Progenitor cell of endocrine pancreas (in vitro differentiated cells): Measurements from ENCODE around the gene ANXA2. TPM values are rescaled to one million over a fixed set of nuclear protein-coding genes. Genes with fewer than 3 reads are reported as not detected.
"Not testable (repeated sequence)": the region's sequence is repeated elsewhere in the genome, so short reads cannot be mapped to it uniquely, and the experiment has no call there.

ENCODE experiments used
- DNase-seq: peaks from one replicate; pipeline ENCODE4 v3.0.0; 2021; ENCODE audit warnings: low spot score; ENCODE audit not compliant: unreplicated experiment
- H3K27ac Mint-ChIP-seq: 2 replicates; pipeline ENCODE4 v1.8.0; 2021; ENCODE audit warnings: mild to moderate bottlenecking, moderate library complexity, mixed read lengths
- H3K27me3 Mint-ChIP-seq: 2 replicates; pipeline ENCODE4 v1.8.0; 2021; ENCODE audit warnings: mixed read lengths
- H3K36me3 Mint-ChIP-seq: 2 replicates; pipeline ENCODE4 v1.8.0; 2022; ENCODE audit warnings: mixed read lengths; ENCODE audit not compliant: insufficient read depth
- H3K4me1 Mint-ChIP-seq: 2 replicates; pipeline ENCODE4 v1.8.0; 2021; ENCODE audit warnings: low read depth, mixed read lengths
- H3K4me3 Mint-ChIP-seq: 2 replicates; pipeline ENCODE4 v1.8.0; 2021; ENCODE audit warnings: low read depth, mild to moderate bottlenecking, moderate library complexity, mixed read lengths
- H3K9me3 Mint-ChIP-seq: 2 replicates; pipeline ENCODE4 v1.8.0; 2021; ENCODE audit warnings: low read depth, mixed read lengths
- total RNA-seq: library from RNA; stranded (reverse); gene quantifications from 2 replicates; pipeline ENCODE4 v1.2.1, GENCODE V29; 2021
- TF ChIP-seq, protein P1 (sequence below): fragments of 200-600 bp; sonication (generic); IDR thresholded peaks from one replicate; pipeline ENCODE4 v1.5.0; 2021; ENCODE audit warnings: antibody characterized with exemption, mild to moderate bottlenecking; ENCODE audit not compliant: unreplicated experiment

The ANXA2 gene
- total RNA-seq, 1 donor from 2014 or later, result 311 TPM

DNA sequence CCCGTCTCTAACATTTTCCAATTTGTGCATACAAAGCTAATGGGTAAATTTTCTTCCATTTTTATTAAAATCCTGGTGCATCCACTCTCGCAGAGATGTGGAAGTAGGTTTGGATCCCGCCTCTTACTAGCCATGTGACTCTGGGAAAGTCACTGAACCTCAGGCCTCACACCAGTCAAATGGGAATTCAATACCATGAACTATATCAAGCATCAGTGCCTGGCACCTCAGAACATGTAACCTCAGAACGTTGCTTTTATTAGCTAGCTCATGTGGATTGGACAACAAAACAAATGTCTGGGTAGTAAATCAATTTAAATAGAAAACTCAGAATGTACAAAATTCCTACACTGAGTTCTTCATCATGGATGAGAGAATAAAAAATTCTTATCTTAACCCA lies 60.7 kb downstream of the ANXA2 start:
- peaks cover 13% of the 10 kb centered on the region for H3K9me3 Mint-ChIP-seq
- no peaks in the 10 kb centered on the region for H3K36me3 Mint-ChIP-seq
- no peak for DNase-seq
- no peak overlapping the region for H3K4me3 Mint-ChIP-seq
- TF ChIP-seq, protein P1, sequence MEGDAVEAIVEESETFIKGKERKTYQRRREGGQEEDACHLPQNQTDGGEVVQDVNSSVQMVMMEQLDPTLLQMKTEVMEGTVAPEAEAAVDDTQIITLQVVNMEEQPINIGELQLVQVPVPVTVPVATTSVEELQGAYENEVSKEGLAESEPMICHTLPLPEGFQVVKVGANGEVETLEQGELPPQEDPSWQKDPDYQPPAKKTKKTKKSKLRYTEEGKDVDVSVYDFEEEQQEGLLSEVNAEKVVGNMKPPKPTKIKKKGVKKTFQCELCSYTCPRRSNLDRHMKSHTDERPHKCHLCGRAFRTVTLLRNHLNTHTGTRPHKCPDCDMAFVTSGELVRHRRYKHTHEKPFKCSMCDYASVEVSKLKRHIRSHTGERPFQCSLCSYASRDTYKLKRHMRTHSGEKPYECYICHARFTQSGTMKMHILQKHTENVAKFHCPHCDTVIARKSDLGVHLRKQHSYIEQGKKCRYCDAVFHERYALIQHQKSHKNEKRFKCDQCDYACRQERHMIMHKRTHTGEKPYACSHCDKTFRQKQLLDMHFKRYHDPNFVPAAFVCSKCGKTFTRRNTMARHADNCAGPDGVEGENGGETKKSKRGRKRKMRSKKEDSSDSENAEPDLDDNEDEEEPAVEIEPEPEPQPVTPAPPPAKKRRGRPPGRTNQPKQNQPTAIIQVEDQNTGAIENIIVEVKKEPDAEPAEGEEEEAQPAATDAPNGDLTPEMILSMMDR, result no peak
- H3K4me1 Mint-ChIP-seq, result no peaks in the 10 kb centered on the region
- no peak overlapping the region for H3K27ac Mint-ChIP-seq
- H3K27me3 Mint-ChIP-seq, result no peaks in the 10 kb centered on the region

DNA sequence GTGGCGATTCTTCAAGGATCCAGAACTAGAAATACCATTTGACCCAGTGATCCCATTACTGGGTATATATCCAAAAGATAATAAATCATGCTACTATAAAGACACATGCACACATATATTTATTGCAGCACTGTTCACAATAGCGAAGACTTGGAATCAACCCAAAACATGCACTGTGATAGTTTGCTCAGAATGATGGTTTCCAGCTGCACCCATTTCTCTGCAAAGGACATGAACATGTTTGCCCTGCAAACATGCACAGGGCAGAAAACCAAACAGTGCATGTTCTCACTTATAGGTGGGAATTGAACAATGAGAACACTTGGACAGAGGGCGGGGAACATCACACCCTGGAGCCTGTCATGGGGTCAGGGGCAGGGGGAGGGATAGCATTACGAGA lies 62.5 kb downstream of the ANXA2 start:
- not testable (repeated sequence) for H3K4me1 Mint-ChIP-seq, H3K27ac Mint-ChIP-seq, H3K4me3 Mint-ChIP-seq, H3K27me3 Mint-ChIP-seq, DNase-seq, H3K36me3 Mint-ChIP-seq
- peaks cover 13% of the 10 kb centered on the region for H3K9me3 Mint-ChIP-seq

DNA sequence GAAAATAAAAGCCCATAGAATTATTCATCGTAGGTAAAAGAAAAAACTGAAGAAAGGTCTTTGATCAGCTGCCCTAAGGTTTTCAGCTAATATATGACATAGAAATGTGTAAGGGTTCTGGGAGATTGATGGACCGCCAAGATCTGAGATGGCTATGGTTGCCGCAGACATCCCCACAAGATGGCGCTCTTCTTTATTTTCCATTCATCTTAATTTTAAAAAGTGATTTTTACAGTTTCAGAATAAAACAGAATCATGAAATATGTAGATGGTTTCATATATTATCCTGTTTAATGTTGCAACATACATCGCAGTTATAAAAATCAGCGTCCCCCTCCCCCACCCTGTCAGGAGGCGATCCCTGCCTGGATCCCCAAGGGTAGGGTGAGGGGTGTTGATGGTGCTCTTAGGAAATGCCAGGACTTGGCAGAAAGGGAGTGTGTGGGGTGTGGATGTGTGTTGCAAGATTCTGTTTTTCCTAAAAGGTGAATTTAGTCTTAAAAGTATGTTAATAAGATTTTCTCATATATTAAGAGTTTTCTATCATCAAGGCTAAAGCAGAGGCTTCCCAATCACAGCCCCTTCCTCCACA lies 68.8 kb downstream of the ANXA2 start:
- no peak for DNase-seq
- TF ChIP-seq, protein P1, result peak; percentile 75
- H3K4me3 Mint-ChIP-seq, result no peak overlapping the region
- H3K36me3 Mint-ChIP-seq, result no peaks in the 10 kb centered on the region
- H3K9me3 Mint-ChIP-seq, result peaks cover 10% of the 10 kb centered on the region
- peaks cover 3% of the 10 kb centered on the region for H3K4me1 Mint-ChIP-seq
- H3K27ac Mint-ChIP-seq, result no peak overlapping the region
- peaks cover 28% of the 10 kb centered on the region for H3K27me3 Mint-ChIP-seq

DNA sequence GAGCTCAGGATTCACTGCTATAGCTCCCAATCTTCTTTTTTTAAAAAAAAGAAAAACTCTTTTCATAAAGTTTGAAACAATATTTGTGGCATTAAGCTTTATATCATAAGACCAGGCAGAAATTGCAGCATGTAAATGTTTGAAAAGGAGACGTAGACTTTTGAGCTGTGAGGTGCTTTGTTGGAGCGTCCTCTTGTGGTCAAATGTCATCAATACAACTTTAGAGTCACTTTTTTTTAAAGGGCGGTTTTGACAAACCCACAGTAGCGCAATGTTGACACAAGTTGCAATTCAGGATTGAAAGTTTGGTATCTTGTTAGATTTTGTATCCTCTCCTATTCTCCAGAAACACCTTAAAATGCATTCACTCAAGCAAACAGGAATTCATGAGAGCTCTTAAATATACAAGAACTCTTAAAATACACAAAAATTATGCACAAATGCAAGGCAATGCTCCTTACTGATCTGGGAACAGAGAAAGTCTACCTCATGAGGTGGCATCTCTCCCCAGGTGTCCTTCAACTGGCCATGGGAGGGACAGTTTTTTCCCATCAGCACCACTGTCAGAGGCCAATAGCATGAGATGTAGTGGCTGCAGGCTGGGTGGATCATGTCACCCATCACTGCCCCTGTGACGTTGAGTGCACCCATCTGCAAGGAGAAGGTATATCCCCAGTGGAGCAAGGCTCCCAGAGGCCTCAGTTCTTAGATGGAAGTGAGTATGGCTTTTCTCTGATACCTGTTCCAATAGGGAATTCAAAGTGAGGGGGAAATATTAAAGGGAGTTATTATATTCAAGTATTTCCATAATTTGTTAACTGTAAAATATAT lies 70.7 kb downstream of the ANXA2 start:
- Mint-ChIP-seq H3K27me3 (peaks cover 36% of the 10 kb centered on the region), H3K36me3 (no peaks in the 10 kb centered on the region), H3K27ac (no peak overlapping the region), H3K9me3 (no peaks in the 10 kb centered on the region), H3K4me3 (no peak overlapping the region), H3K4me1 (peaks cover 4% of the 10 kb centered on the region)
- TF ChIP-seq, protein P1, result peak; percentile 95
- DNase-seq, result no peak

DNA sequence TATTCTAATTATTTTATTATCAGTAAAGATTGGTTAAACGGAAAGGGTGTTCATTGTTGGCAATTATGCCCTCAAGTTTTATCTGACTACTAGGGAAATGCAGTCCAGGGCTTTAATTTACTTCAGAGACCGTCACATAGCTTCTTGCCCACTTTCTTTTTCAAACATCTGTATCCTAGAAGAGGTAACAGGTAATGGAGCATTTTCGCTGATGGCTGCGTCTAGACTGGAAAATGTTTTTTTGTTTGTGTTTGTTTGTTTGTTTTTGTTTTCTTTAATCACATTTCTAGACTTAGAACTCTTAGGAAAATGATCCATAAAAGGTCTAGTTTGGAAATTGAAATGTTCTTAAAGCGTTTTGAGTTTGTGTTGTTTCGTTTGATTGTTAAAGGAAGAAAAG lies 71.4 kb downstream of the ANXA2 start:
- H3K9me3 Mint-ChIP-seq, result no peaks in the 10 kb centered on the region
- no peak for DNase-seq
- TF ChIP-seq, protein P1, result no peak
- peaks cover 4% of the 10 kb centered on the region for H3K4me1 Mint-ChIP-seq
- H3K27ac Mint-ChIP-seq, result no peak overlapping the region
- H3K4me3 Mint-ChIP-seq, result no peak overlapping the region
- H3K27me3 Mint-ChIP-seq, result peaks cover 36% of the 10 kb centered on the region
- no peaks in the 10 kb centered on the region for H3K36me3 Mint-ChIP-seq
